ENCODE results near the gene KDM4C.
A peak's percentile ranks its signal among the peaks of the same experiment; 100 is the strongest.
"Not testable (repeated sequence)": the region's sequence is repeated elsewhere in the genome, so short reads cannot be mapped to it uniquely, and the experiment has no call there.

KDM4C gene

GRCh38 chr9:7011395-7012067 is 253.8 kb downstream of the KDM4C start:
- Mint-ChIP-seq H3K4me1 (peaks cover 11% of the 10 kb centered on the region), H3K27me3 (no peaks in the 10 kb centered on the region), H3K4me3 (no peak overlapping the region), H3K36me3 (ENCODE audit: low read depth) (peaks cover 48% of the 10 kb centered on the region), H3K27ac (no peak overlapping the region), H3K9me3 (no peaks in the 10 kb centered on the region)
- DNase-seq: no peak
- ATAC-seq: peak; percentile 61

- H3K36me3 Mint-ChIP-seq (ENCODE audit: low read depth): peaks cover 33% of the 10 kb centered on the region
Observed at GRCh38 chr9:7027996-7028395, 270.2 kb downstream of the KDM4C start.

GRCh38 chr9:7028591-7028990 is 270.8 kb downstream of the KDM4C start:
- no peaks in the 10 kb centered on the region for H3K4me1 Mint-ChIP-seq
- ATAC-seq (no peak), DNase-seq (no peak)
- H3K27me3 Mint-ChIP-seq: no peaks in the 10 kb centered on the region
- no peaks in the 10 kb centered on the region for H3K9me3 Mint-ChIP-seq
- no peak overlapping the region for H3K27ac Mint-ChIP-seq
- peaks cover 30% of the 10 kb centered on the region for H3K36me3 Mint-ChIP-seq (ENCODE audit: low read depth)
- H3K4me3 Mint-ChIP-seq: no peak overlapping the region

More at GRCh38 chr9:7027996-7028395, 270.2 kb downstream of the KDM4C start:
- ATAC-seq (no peak), DNase-seq (no peak)
- no peak overlapping the region for H3K27ac Mint-ChIP-seq
- no peaks in the 10 kb centered on the region for H3K9me3 Mint-ChIP-seq
- H3K4me1 Mint-ChIP-seq: no peaks in the 10 kb centered on the region
- no peaks in the 10 kb centered on the region for H3K27me3 Mint-ChIP-seq
- no peak overlapping the region for H3K4me3 Mint-ChIP-seq

GRCh38 chr9:7030943-7031342 is 273.2 kb downstream of the KDM4C start:
- not testable (repeated sequence) for DNase-seq, H3K4me3 Mint-ChIP-seq, ATAC-seq, H3K4me1 Mint-ChIP-seq, H3K27me3 Mint-ChIP-seq, H3K27ac Mint-ChIP-seq, H3K9me3 Mint-ChIP-seq
- H3K36me3 Mint-ChIP-seq (ENCODE audit: low read depth): peaks cover 28% of the 10 kb centered on the region

- H3K9me3 Mint-ChIP-seq: no peaks in the 10 kb centered on the region
- H3K27me3 Mint-ChIP-seq: no peaks in the 10 kb centered on the region
- no peak for ATAC-seq
Observed at GRCh38 chr9:7033076-7034045, 275.6 kb downstream of the KDM4C start.

GRCh38 chr9:7037176-7037575 is 279.4 kb downstream of the KDM4C start:
- Mint-ChIP-seq H3K4me1 (no peaks in the 10 kb centered on the region), H3K27ac (no peak overlapping the region), H3K4me3 (no peak overlapping the region), H3K36me3 (ENCODE audit: low read depth) (peaks cover 28% of the 10 kb centered on the region), H3K27me3 (no peaks in the 10 kb centered on the region), H3K9me3 (no peaks in the 10 kb centered on the region)
- ATAC-seq (no peak), DNase-seq (no peak)

More at GRCh38 chr9:7033076-7034045, 275.6 kb downstream of the KDM4C start:
- Mint-ChIP-seq H3K27ac (no peak overlapping the region), H3K4me3 (no peak overlapping the region), H3K36me3 (ENCODE audit: low read depth) (peaks cover 21% of the 10 kb centered on the region), H3K4me1 (no peaks in the 10 kb centered on the region)
- no peak for DNase-seq

- peaks cover 2% of the 10 kb centered on the region for H3K4me1 Mint-ChIP-seq
- peaks cover 19% of the 10 kb centered on the region for H3K36me3 Mint-ChIP-seq (ENCODE audit: low read depth)
- DNase-seq: no peak
- no peak overlapping the region for H3K4me3 Mint-ChIP-seq
- H3K27me3 Mint-ChIP-seq: no peaks in the 10 kb centered on the region
- no peaks in the 10 kb centered on the region for H3K9me3 Mint-ChIP-seq
- ATAC-seq: no peak
- no peak overlapping the region for H3K27ac Mint-ChIP-seq
Observed at GRCh38 chr9:7042124-7042523, 284.4 kb downstream of the KDM4C start.

GRCh38 chr9:7045361-7045760 is 287.6 kb downstream of the KDM4C start:
- Mint-ChIP-seq H3K27ac (no peak overlapping the region), H3K36me3 (ENCODE audit: low read depth) (peaks cover 28% of the 10 kb centered on the region), H3K4me3 (no peak overlapping the region), H3K27me3 (no peaks in the 10 kb centered on the region), H3K4me1 (peaks cover 2% of the 10 kb centered on the region), H3K9me3 (no peaks in the 10 kb centered on the region)
- ATAC-seq (no peak), DNase-seq (no peak)

- no peak overlapping the region for H3K4me3 Mint-ChIP-seq
- no peaks in the 10 kb centered on the region for H3K9me3 Mint-ChIP-seq
- no peaks in the 10 kb centered on the region for H3K27me3 Mint-ChIP-seq
- ATAC-seq (no peak), DNase-seq (no peak)
- peaks cover 24% of the 10 kb centered on the region for H3K36me3 Mint-ChIP-seq (ENCODE audit: low read depth)
- H3K27ac Mint-ChIP-seq: no peak overlapping the region
- H3K4me1 Mint-ChIP-seq: peaks cover 9% of the 10 kb centered on the region
Observed at GRCh38 chr9:7051711-7052110, 293.9 kb downstream of the KDM4C start.

- Mint-ChIP-seq H3K27me3 (no peaks in the 10 kb centered on the region), H3K9me3 (no peaks in the 10 kb centered on the region), H3K27ac (no peak overlapping the region), H3K4me3 (no peak overlapping the region), H3K4me1 (peaks cover 9% of the 10 kb centered on the region), H3K36me3 (ENCODE audit: low read depth) (peaks cover 17% of the 10 kb centered on the region)
- no peak for DNase-seq
- ATAC-seq: no peak
Observed at GRCh38 chr9:7053903-7054302, 296.1 kb downstream of the KDM4C start.

GRCh38 chr9:7055171-7055903 is 297.6 kb downstream of the KDM4C start:
- no peak overlapping the region for H3K27ac Mint-ChIP-seq
- H3K36me3 Mint-ChIP-seq (ENCODE audit: low read depth): peaks cover 19% of the 10 kb centered on the region
- DNase-seq (no peak), ATAC-seq (peak; percentile 40)
- H3K9me3 Mint-ChIP-seq: no peaks in the 10 kb centered on the region
- peaks cover 9% of the 10 kb centered on the region for H3K4me1 Mint-ChIP-seq
- H3K4me3 Mint-ChIP-seq: no peak overlapping the region
- H3K27me3 Mint-ChIP-seq: no peaks in the 10 kb centered on the region

GRCh38 chr9:7056254-7056653 is 298.5 kb downstream of the KDM4C start:
- H3K27ac Mint-ChIP-seq: no peak overlapping the region

GRCh38 chr9:7058473-7058872 is 300.7 kb downstream of the KDM4C start:
- H3K9me3 Mint-ChIP-seq: no peaks in the 10 kb centered on the region

More at GRCh38 chr9:7056254-7056653, 298.5 kb downstream of the KDM4C start:
- peaks cover 9% of the 10 kb centered on the region for H3K4me1 Mint-ChIP-seq
- DNase-seq (no peak), ATAC-seq (no peak)
- H3K9me3 Mint-ChIP-seq: no peaks in the 10 kb centered on the region
- H3K36me3 Mint-ChIP-seq (ENCODE audit: low read depth): peaks cover 17% of the 10 kb centered on the region
- H3K4me3 Mint-ChIP-seq: no peak overlapping the region
- H3K27me3 Mint-ChIP-seq: no peaks in the 10 kb centered on the region

GRCh38 chr9:7067169-7067568 is 309.4 kb downstream of the KDM4C start:
- peaks cover 9% of the 10 kb centered on the region for H3K36me3 Mint-ChIP-seq (ENCODE audit: low read depth)
- ATAC-seq (no peak), DNase-seq (no peak)
- no peaks in the 10 kb centered on the region for H3K9me3 Mint-ChIP-seq
- no peak overlapping the region for H3K27ac Mint-ChIP-seq
- H3K4me1 Mint-ChIP-seq: no peaks in the 10 kb centered on the region
- H3K4me3 Mint-ChIP-seq: no peak overlapping the region
- H3K27me3 Mint-ChIP-seq: no peaks in the 10 kb centered on the region

More at GRCh38 chr9:7058473-7058872, 300.7 kb downstream of the KDM4C start:
- Mint-ChIP-seq H3K4me3 (no peak overlapping the region), H3K27ac (no peak overlapping the region), H3K4me1 (peaks cover 9% of the 10 kb centered on the region), H3K27me3 (no peaks in the 10 kb centered on the region), H3K36me3 (ENCODE audit: low read depth) (peaks cover 9% of the 10 kb centered on the region)
- DNase-seq (no peak), ATAC-seq (no peak)

Measured in activated naive CD8-positive, alpha-beta T cell treated with anti-CD3 and anti-CD28 coated beads, Interleukin-2, amount 50 U/mL, for 24 hours (primary cell).